SJCRH30 (cell line): ENCODE results near the gene CFAP61. TPM values are rescaled to one million over a fixed set of nuclear protein-coding genes. Genes with fewer than 3 reads are reported as not detected.

Source experiments
- DNase-seq, 2 experiments: peaks; one replicate each; pipeline ENCODE4 v3.0.0-alpha.2; 2015 to 2020
- H3K27ac ChIP-seq: fragments of 250-450 bp; sonication (Bioruptor Pico); 2 replicates; pipeline ENCODE4 v1.5.1; 2020; ENCODE audit warnings: mild to moderate bottlenecking, moderate library complexity
- H3K27me3 ChIP-seq: fragments of 250-450 bp; sonication (Bioruptor Pico); 2 replicates; pipeline ENCODE4 v1.5.1; 2020; ENCODE audit warnings: mild to moderate bottlenecking, moderate library complexity
- H3K36me3 ChIP-seq: fragments of 250-450 bp; sonication (Bioruptor Pico); 2 replicates; pipeline ENCODE4 v1.5.1; 2020; ENCODE audit warnings: mild to moderate bottlenecking, moderate library complexity
- H3K4me1 ChIP-seq: fragments of 250-450 bp; sonication (Bioruptor Pico); 2 replicates; pipeline ENCODE4 v1.5.1; 2020; ENCODE audit warnings: mild to moderate bottlenecking, moderate library complexity
- H3K4me3 ChIP-seq: fragments of 250-450 bp; sonication (Bioruptor Pico); 2 replicates; pipeline ENCODE4 v1.5.1; 2020; ENCODE audit warnings: mild to moderate bottlenecking, moderate library complexity
- H3K9me3 ChIP-seq: fragments of 250-450 bp; sonication (Bioruptor Pico); replicated peaks from 2 replicates; pipeline ENCODE4 v1.5.1; 2020; ENCODE audit warnings: mild to moderate bottlenecking, moderate library complexity
- total RNA-seq: library from RNA; depleted of rRNA; stranded (reverse); fragments of >200 nt; shearing (Covaris generic); gene quantifications from 2 replicates; pipeline ENCODE4 v1.2.3, GENCODE V29; 2014

The CFAP61 gene
- total RNA-seq, 1 experiment from 2014 or later = 0.40 TPM

DNA sequence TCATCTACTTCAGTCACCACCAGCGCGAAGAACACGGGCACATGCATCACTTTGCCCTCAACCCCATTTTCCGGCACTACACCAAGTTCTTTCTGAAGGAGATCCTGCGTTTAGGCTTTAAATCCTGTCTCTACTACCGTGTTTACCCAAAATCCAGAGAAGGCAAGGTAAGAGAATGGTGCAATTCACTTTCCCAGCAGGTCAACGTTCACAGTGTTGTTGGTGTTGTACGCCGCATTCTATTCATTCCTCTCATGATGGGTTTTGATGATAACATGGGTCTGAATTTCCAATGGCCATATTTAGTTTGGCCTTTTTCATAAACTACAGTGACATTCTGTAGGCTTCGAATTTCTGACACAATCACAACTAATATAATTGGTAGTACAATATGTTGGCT, 144.3 kb downstream of the CFAP61 start:
- H3K4me1 ChIP-seq = no peaks in the 10 kb centered on the region

DNA sequence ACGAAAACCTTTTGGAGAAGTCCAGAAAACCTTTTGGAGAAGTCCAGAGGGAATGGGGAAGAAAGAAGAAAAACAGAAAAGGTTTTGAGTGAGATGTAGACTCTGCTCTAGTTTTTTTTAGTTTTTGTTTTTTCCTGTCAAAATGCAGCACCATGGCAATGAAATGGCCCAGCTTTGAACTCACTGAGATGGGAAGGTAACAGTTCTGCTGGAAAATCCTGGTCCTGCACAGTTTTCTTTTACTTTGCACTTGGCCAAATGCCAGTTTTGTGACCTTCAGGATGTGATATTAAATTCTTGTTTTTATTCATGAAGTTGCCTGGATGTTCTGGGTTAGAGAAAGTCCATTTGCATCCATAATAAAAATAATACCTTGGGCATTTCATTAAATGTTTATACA, 145.7 kb downstream of the CFAP61 start:
- no peak for DNase-seq
- H3K4me1 ChIP-seq = no peaks in the 10 kb centered on the region
- no peak overlapping the region for H3K4me3 ChIP-seq
- no peaks in the 10 kb centered on the region for H3K27me3 ChIP-seq
- H3K36me3 ChIP-seq = no peaks in the 10 kb centered on the region
- no peak overlapping the region for H3K27ac ChIP-seq
- H3K9me3 ChIP-seq = no peaks in the 10 kb centered on the region

More for the DNA sequence above, 144.3 kb downstream of the CFAP61 start:
- H3K36me3 ChIP-seq = no peaks in the 10 kb centered on the region
- no peak overlapping the region for H3K27ac ChIP-seq
- H3K9me3 ChIP-seq = no peaks in the 10 kb centered on the region
- H3K4me3 ChIP-seq = no peak overlapping the region
- DNase-seq = no peak
- H3K27me3 ChIP-seq = no peaks in the 10 kb centered on the region

DNA sequence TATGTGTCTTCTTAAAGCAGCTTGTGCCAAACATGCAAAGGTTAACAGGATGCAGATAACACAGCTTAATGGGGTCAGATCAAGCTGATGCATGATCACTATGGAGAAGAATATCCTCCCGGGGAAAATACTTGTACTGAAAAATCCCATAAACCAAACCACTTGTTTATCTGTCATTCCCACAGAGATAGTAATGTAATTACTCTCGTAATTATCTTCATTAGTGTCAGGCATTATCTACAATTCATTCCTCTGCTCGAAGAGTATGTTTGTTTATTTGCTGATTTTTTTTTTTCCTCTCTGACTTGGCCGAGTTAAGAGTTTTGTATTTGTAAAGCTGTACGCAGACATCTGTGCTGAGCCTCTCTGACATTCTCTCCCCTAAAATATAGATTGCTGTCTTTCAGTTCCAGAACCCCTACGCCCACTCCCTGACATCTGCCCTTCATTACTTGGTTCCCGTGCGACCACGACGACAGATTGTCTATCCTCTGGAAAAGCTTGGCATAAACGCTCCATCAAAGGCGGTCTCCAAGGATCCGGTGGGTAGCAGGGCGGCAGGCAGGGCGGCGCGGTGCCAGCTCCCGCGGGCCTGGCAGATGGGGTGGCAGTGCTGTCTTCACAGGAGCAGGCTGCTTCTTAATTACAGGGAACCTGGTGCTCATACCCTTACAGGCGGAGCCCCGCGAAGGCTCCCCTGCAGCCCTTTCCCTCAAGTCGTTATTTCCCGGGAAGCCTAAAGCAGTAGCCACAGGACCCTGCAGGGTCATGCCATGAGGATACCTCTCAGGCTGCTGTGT, 147.2 kb downstream of the CFAP61 start:
- no peak for DNase-seq
- Histone ChIP-seq H3K4me3 (no peak overlapping the region), H3K27ac (no peak overlapping the region)

DNA sequence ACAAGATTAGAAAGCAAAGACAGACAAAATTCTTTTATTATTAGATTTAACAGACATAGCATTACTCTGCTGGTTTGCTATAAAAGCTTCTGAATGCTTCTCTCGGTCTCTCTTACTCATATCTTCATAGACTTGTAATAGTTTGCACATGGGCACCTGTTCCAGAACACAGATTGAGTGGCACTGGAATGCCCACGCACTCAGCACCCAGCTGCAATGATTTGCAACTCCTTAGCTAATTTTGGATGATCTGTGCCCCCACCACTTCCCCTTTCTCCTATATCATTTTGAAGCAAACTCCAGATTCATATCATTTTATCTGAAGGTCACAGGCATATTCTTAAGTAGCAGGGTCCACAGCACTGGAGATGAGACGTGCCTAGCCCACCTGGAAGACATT, 148.8 kb downstream of the CFAP61 start:
- Histone ChIP-seq H3K27me3 (no peaks in the 10 kb centered on the region), H3K4me1 (no peaks in the 10 kb centered on the region), H3K36me3 (no peaks in the 10 kb centered on the region), H3K27ac (no peak overlapping the region), H3K4me3 (no peak overlapping the region), H3K9me3 (no peaks in the 10 kb centered on the region)
- no peak for DNase-seq

More for the DNA sequence above, 147.2 kb downstream of the CFAP61 start:
- H3K27me3 ChIP-seq = no peaks in the 10 kb centered on the region
- no peaks in the 10 kb centered on the region for H3K36me3 ChIP-seq
- H3K4me1 ChIP-seq = no peaks in the 10 kb centered on the region
- H3K9me3 ChIP-seq = no peaks in the 10 kb centered on the region

DNA sequence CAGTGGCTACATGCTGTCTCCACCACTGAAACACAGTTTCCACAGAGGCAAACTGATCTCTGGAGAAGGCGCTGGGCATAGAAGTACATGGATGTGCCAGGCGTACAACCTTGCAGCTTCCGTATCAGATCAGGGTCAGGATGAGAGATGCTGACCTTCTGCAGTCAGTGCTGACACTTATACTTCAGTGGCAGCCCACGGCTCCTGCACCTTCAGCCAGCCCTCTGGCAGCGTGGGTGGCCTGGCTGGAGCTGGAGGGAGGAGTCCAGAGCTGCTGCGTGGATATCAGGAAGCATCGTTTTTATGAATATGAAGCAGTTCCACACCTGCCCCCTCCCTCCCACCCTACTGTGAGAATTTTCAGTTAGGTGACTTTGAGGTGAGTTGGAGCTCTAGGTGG, 149.3 kb downstream of the CFAP61 start:
- no peak overlapping the region for H3K4me3 ChIP-seq
- H3K27me3 ChIP-seq = no peaks in the 10 kb centered on the region
- H3K27ac ChIP-seq = no peak overlapping the region
- DNase-seq = no peak
- H3K4me1 ChIP-seq = no peaks in the 10 kb centered on the region
- no peaks in the 10 kb centered on the region for H3K9me3 ChIP-seq
- H3K36me3 ChIP-seq = no peaks in the 10 kb centered on the region

DNA sequence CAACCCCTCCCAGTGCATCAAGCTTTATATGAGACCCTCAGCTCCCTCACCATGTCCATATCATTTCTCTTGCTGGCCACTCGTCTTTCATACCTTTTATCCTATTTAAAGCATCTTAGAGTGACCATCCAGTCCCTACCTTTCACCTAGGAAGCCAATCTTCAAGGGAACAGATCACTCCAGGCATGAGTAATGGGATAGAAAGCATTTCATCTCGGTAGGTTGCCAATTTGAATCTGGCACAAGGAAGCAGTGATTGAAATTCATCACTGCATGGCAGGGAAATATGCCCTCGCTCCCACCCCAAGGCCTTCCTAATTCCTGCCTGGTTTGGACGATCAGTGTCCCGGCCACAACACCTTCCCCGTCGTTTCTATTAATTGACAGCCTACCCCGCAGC, 150.4 kb downstream of the CFAP61 start:
- no peak overlapping the region for H3K27ac ChIP-seq
- no peak overlapping the region for H3K4me3 ChIP-seq
- H3K27me3 ChIP-seq = no peaks in the 10 kb centered on the region
- no peaks in the 10 kb centered on the region for H3K4me1 ChIP-seq
- H3K36me3 ChIP-seq = no peaks in the 10 kb centered on the region
- no peaks in the 10 kb centered on the region for H3K9me3 ChIP-seq
- DNase-seq = no peak

DNA sequence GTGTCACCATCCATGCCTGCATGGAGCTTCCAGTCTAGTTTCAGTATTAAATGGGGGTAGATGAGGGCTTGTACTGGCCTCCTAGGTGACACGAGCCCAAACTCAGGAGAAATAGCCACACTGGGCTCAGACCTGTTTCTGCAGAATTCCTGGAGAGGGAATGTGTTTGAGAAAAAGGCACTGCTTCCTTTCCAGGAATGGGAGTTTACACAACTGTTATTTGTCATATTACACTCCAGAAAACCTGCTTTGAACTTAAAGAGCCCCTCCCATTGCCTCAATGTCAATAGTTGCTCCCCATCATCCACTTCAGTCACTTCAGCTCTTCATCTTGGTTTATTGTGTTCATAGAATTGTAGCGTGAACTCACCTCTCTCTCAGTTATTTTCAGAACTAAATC, 151.5 kb downstream of the CFAP61 start:
- Histone ChIP-seq H3K27me3 (no peaks in the 10 kb centered on the region), H3K36me3 (no peaks in the 10 kb centered on the region), H3K27ac (no peak overlapping the region), H3K9me3 (no peaks in the 10 kb centered on the region), H3K4me1 (no peaks in the 10 kb centered on the region), H3K4me3 (no peak overlapping the region)
- no peak for DNase-seq

DNA sequence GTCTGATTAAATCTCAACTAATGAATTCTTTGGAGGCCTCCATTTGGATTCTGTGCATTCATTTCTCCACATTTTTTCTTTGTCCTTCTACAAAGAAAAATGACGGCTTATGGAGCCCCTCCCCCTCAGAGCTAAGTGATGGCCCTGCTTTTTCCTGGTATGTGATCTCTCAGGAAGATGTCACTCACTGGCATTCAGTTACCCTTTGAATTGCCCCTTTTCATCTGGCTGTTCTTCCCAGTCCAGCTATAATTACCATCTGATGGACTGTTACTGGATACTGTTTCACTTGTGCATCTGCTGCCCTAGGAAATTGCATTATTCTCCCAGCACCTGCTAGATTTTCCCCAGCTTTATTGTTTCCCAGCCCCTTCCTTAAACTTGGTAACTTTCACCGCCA, 151.9 kb downstream of the CFAP61 start:
- H3K4me1 ChIP-seq = no peaks in the 10 kb centered on the region
- H3K27me3 ChIP-seq = no peaks in the 10 kb centered on the region
- no peaks in the 10 kb centered on the region for H3K36me3 ChIP-seq
- H3K27ac ChIP-seq = no peak overlapping the region
- peak in 1 of 2 experiments; percentile 13 for DNase-seq
- no peak overlapping the region for H3K4me3 ChIP-seq
- H3K9me3 ChIP-seq = no peaks in the 10 kb centered on the region

DNA sequence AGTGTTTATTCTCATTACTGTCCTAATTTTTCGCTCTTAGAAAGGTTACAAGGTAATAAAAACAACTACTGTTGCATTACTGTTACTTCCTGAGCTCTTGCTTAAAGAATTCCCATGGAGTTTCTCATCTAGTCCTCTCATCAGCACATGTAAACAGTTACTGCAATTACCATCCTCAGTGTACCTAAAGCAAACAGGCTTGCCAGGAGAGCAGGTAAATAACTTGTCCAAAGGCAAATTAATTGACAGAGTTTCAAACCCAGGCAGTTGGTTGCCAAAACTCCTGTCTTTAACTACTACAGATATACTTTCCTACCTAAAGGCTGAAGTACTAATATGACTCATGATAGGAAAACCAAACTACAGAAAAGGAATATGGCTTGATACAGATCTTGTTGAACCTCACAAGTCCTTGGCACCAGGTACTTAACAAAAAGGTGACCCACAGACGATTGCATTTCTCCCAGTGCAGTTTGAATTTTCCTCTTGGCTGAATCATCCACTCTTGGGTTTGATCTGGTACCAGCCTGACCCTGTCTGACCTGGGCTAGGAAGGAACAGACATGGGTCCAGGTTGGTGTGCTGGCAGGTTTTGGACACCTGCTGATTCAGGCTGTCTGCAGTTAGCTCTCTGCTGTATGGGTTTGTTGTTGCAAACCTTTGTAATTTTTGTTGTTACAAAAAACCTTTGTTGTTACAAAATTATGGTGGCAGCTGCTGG, 153.0 kb downstream of the CFAP61 start:
- Histone ChIP-seq H3K4me1 (no peaks in the 10 kb centered on the region), H3K4me3 (no peak overlapping the region), H3K36me3 (no peaks in the 10 kb centered on the region), H3K9me3 (no peaks in the 10 kb centered on the region), H3K27me3 (no peaks in the 10 kb centered on the region), H3K27ac (no peak overlapping the region)
- no peak for DNase-seq

DNA sequence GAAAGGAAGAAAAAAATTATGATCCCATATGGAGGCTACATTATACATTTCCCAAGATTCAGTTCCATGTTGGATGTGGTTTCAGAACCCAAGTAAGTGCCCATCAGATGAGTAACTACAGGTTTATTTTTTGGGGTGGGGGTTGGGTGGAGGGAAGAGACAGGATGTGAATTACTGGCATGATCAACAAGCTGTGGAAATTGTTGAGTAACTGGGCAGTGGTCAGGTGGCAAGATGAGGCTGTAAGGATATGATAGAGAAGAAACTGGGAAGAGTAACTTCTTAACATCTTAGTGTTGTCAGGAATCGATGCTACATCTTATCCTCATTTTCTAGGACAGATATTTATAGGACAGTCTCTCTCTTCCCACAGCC, 153.5 kb downstream of the CFAP61 start:
- no peaks in the 10 kb centered on the region for H3K4me1 ChIP-seq
- H3K27me3 ChIP-seq = no peaks in the 10 kb centered on the region
- no peak overlapping the region for H3K4me3 ChIP-seq
- H3K9me3 ChIP-seq = no peaks in the 10 kb centered on the region
- no peak for DNase-seq
- H3K27ac ChIP-seq = no peak overlapping the region
- H3K36me3 ChIP-seq = no peaks in the 10 kb centered on the region

DNA sequence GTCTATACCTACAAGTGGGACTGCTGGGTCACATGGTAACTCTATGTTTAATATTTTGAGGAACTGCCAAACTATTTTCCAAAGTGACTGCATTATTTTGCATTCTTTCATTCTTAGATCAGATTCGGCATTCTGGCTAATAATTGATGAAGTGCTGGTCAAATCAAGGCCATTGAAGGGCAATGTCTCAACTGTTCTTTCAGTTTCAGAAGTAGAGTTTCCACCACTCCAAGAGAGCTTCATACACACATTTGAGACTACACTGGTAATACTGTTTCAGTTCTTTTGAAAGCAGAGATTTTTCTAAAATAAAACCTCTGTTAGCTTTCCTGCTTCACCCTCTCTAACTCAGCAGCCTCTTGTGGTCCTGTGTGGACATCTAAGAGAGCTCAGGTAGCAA, 154.5 kb downstream of the CFAP61 start:
- no peak for DNase-seq
- H3K36me3 ChIP-seq = no peaks in the 10 kb centered on the region
- no peaks in the 10 kb centered on the region for H3K9me3 ChIP-seq
- no peaks in the 10 kb centered on the region for H3K4me1 ChIP-seq
- no peak overlapping the region for H3K27ac ChIP-seq
- no peaks in the 10 kb centered on the region; the same call in 1 of the 2 replicates for H3K27me3 ChIP-seq
- H3K4me3 ChIP-seq = no peak overlapping the region

DNA sequence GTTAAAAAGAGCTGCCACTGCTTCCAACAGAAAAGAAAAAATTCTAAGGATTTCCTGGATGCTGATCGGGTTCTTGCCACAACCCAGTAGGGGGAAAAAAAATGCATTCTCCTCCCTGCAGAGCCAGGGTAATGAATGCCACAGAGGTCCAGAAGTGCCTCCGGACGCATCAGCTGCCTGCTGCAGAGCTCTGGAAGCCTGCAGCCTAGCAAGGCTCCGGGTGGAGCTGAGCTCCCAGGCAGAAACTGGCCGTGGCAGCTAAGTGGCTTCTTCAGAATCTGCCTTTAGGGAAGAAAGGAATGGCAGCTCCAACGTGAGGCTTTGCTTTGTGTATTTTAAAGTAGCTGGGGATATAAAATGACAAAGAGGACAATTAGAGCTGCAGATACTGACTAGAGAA, 155.0 kb downstream of the CFAP61 start:
- H3K4me3 ChIP-seq = no peak overlapping the region
- H3K36me3 ChIP-seq = no peaks in the 10 kb centered on the region
- no peak overlapping the region for H3K27ac ChIP-seq
- no peaks in the 10 kb centered on the region for H3K4me1 ChIP-seq
- no peak for DNase-seq
- no peaks in the 10 kb centered on the region for H3K9me3 ChIP-seq
- H3K27me3 ChIP-seq = no peaks in the 10 kb centered on the region; the same call in 1 of the 2 replicates

DNA sequence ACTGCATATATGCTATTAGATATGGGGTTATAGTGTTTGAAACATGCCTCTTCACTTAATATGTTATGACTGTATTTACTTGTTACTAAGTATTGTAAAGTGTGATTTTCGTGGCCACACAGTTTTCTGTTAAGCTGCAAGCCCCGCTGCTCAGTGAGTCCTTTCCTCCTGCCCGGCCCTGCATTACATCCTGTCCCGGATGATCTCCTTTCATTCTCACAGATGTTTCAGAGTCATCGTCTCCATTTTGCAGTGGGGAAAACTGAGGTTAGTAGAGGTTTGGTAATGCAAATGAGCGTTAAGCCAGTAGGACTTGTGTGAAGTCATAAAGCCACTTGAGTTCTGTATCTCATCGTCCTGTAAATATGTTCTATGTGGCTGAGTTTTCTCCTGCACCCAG, 155.5 kb downstream of the CFAP61 start:
- Histone ChIP-seq H3K4me1 (no peaks in the 10 kb centered on the region), H3K4me3 (no peak overlapping the region), H3K36me3 (no peaks in the 10 kb centered on the region), H3K9me3 (no peaks in the 10 kb centered on the region), H3K27me3 (no peaks in the 10 kb centered on the region; the same call in 1 of the 2 replicates), H3K27ac (no peak overlapping the region)
- DNase-seq = no peak

DNA sequence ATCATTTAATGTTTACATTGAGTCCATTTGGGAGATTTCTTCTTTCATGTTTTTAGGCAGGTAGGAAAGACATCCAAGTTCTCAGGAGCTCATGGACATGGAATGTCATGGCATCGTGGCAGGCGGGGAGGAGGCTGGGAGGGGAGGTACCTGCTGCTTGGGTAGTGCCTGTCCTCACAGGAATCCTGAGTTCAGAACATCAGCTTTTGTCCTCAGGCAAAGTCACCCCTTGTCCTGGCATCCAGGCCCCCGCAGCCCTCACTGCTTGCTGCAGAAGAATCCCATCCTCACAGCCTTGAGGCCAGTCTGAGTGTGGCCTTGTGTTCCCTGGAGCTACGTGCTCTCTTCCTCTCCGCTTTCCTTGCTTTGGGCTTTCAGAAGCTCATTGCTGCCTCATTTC, 157.4 kb downstream of the CFAP61 start:
- no peak overlapping the region for H3K27ac ChIP-seq
- no peak overlapping the region for H3K4me3 ChIP-seq
- no peaks in the 10 kb centered on the region for H3K4me1 ChIP-seq
- H3K36me3 ChIP-seq = no peaks in the 10 kb centered on the region
- H3K9me3 ChIP-seq = no peaks in the 10 kb centered on the region
- H3K27me3 ChIP-seq = no peaks in the 10 kb centered on the region; the same call in 1 of the 2 replicates
- DNase-seq = no peak

DNA sequence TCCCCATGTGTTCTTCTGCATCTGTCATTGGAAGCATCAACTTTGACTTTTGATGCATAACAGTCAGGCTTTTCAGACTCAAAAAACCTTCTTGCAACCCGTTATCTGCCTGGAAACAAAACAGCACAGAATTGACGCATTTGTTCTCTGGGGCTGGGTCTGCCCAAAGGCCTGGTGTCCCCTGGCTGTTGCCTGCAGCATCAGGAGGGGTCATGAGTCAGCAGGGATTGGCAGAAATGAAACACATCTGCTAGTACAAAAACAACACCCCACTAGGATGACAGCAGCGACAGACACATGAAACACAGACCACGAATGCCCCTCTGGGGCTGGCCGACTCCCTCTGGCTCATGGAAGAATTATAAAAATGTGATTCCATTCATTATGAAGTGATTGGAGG, 158.0 kb downstream of the CFAP61 start:
- DNase-seq = no peak
- H3K36me3 ChIP-seq = no peaks in the 10 kb centered on the region
- no peak overlapping the region for H3K27ac ChIP-seq
- no peaks in the 10 kb centered on the region; the same call in 1 of the 2 replicates for H3K27me3 ChIP-seq
- no peaks in the 10 kb centered on the region for H3K4me1 ChIP-seq
- no peak overlapping the region for H3K4me3 ChIP-seq
- no peaks in the 10 kb centered on the region for H3K9me3 ChIP-seq

DNA sequence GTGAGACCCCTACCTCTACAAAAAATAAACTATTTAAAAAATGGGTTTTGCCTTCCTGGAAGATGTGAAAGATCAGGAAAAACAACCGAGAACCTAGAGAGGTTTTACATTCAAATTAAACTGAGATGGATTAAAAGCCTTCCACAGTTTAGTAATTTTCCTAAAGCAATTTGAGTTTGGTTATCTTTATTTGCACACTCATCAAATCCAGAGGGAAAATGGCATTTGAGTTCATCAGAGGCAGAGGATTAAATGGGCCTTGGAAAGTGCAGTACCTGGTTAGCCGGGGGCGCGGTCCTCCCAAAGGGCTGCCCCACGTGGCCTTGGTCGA, 158.6 kb downstream of the CFAP61 start:
- Histone ChIP-seq H3K36me3 (no peaks in the 10 kb centered on the region), H3K9me3 (no peaks in the 10 kb centered on the region), H3K27me3 (no peaks in the 10 kb centered on the region; the same call in 1 of the 2 replicates), H3K4me1 (no peaks in the 10 kb centered on the region), H3K4me3 (no peak overlapping the region), H3K27ac (no peak overlapping the region)
- no peak for DNase-seq
